Fibroblast of skin of right quadriceps (primary cell): ENCODE measurements around the gene UQCRHL.
A peak's percentile ranks its signal among the peaks of the same experiment; 100 is the strongest.

Experiments
- DNase-seq: peaks from one replicate; pipeline ENCODE4 v3.0.0-alpha.2; 2013

The UQCRHL gene

GRCh38 chr1:15796086-15796462, 11.4 kb downstream of the UQCRHL start:
- no peak for DNase-seq

GRCh38 chr1:15788624-15789301, 18.7 kb downstream of the UQCRHL start:
- DNase-seq: peak; percentile 50

- no peak for DNase-seq
These were observed 20.9 kb downstream of the UQCRHL start for GRCh38 chr1:15786581-15786980.

- no peak for DNase-seq
These were observed 21.8 kb downstream of the UQCRHL start for GRCh38 chr1:15785683-15786082.

- no peak for DNase-seq
These were observed 29.3 kb downstream of the UQCRHL start for GRCh38 chr1:15777909-15778707.

GRCh38 chr1:15775706-15776105, 31.7 kb downstream of the UQCRHL start:
- DNase-seq: no peak

- DNase-seq: no peak
These were observed 35.5 kb downstream of the UQCRHL start for GRCh38 chr1:15771836-15772515.

GRCh38 chr1:15770313-15770962, 37.0 kb downstream of the UQCRHL start:
- no peak for DNase-seq

- no peak for DNase-seq
These were observed 39.1 kb downstream of the UQCRHL start for GRCh38 chr1:15768388-15768787.

- DNase-seq: no peak
These were observed 39.5 kb downstream of the UQCRHL start for GRCh38 chr1:15767941-15768340.

- peak; percentile 32 for DNase-seq
These were observed 41.8 kb downstream of the UQCRHL start for GRCh38 chr1:15765495-15766194.

- DNase-seq: no peak
These were observed 42.6 kb downstream of the UQCRHL start for GRCh38 chr1:15764890-15765289.

- no peak for DNase-seq
These were observed 43.1 kb downstream of the UQCRHL start for GRCh38 chr1:15764269-15764764.

GRCh38 chr1:15762546-15762945, 44.9 kb downstream of the UQCRHL start:
- DNase-seq: no peak

GRCh38 chr1:15761366-15762128, 45.9 kb downstream of the UQCRHL start:
- no peak for DNase-seq

GRCh38 chr1:15760520-15761211, 46.8 kb downstream of the UQCRHL start:
- DNase-seq: peak; percentile 77

GRCh38 chr1:15758953-15759661, 48.3 kb downstream of the UQCRHL start:
- peak; percentile 28 for DNase-seq

GRCh38 chr1:15758343-15758931, 49.0 kb downstream of the UQCRHL start, which contains the start of gene FBLIM1:
Gene FBLIM1, plus strand, starts transcription at chr1:15758795. Its CDS starts 6,189 bp downstream, at chr1:15764984.
- peak; percentile 51 for DNase-seq

GRCh38 chr1:15757575-15758342, 49.7 kb downstream of the UQCRHL start:
- peak; percentile 48 for DNase-seq
